ENCODE results near the gene RHEX.

Gene RHEX

GRCh38 chr1:206122686-206123085 lies 69.7 kb downstream of the RHEX start:
- DNase-seq, result no peak

GRCh38 chr1:206125346-206125745 lies 72.4 kb downstream of the RHEX start:
- DNase-seq, result no peak

- DNase-seq, result no peak
These were observed 74.4 kb downstream of the RHEX start for GRCh38 chr1:206127336-206127735.

GRCh38 chr1:206128196-206128595 lies 75.2 kb downstream of the RHEX start:
- no peak for DNase-seq

GRCh38 chr1:206131037-206131436 lies 78.1 kb downstream of the RHEX start:
- DNase-seq, result no peak

GRCh38 chr1:206133751-206134415 lies 80.9 kb downstream of the RHEX start:
- DNase-seq, result no peak

- no peak for DNase-seq
These were observed 82.3 kb downstream of the RHEX start for GRCh38 chr1:206135248-206135647.

- no peak for DNase-seq
These were observed 83.3 kb downstream of the RHEX start for GRCh38 chr1:206136241-206136640.

- no peak for DNase-seq
These were observed 89.0 kb downstream of the RHEX start for GRCh38 chr1:206142011-206142410.

- DNase-seq, result no peak
These were observed 89.8 kb downstream of the RHEX start for GRCh38 chr1:206142770-206143169.

GRCh38 chr1:206143537-206144172 lies 90.7 kb downstream of the RHEX start:
- DNase-seq, result no peak

GRCh38 chr1:206144605-206145004 lies 91.6 kb downstream of the RHEX start:
- DNase-seq, result peak; percentile 51

GRCh38 chr1:206145771-206146290 lies 92.9 kb downstream of the RHEX start:
- DNase-seq, result no peak

Data from NCI-H1105 treated with DMSO at 0.1 percent for 48 hours (cell line).